Measurements from ENCODE around the gene SPECC1. TPM values are rescaled to one million over a fixed set of nuclear protein-coding genes. Genes with fewer than 3 reads are reported as not detected.

SPECC1 gene
- total RNA-seq, 1 donor from 2014 or later: 7.5 TPM

DNA sequence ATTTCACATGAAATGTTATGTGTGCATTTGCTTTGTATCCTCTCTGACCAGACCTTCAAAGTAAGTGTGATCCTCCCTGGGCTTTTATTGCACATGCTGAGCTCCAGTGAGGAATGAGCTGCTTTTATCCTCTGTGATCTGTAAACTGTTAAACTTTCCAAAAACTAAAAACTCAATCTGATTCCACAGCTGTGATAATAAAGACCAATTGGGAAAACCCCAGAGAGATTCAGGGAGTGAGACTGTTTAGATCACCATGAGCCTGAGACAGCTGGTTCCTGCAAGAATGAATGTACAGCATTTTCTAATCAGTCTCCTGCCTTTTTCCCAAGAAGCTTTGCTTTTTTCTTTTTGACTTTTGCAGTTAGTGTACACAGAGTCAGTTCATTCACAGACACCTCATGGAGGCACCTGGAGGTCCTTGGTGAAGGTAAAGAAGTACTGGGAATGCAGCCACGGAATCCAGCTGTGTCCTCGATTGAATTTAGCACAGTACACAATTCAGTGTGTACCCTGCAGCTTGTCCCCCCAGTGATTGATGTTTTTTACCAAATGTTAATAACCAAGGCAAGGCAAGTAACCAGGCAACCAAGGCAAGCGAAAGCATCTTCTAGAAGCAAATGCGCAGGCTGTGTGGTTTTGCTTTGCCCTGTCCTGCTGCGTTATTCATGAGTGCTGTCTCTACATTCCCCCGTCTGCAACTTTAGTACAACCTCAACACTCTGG lies 275.6 kb downstream of the SPECC1 start:
- ChIA-PET CTCF (no interaction called here), POLR2A (no interaction called here)
- intact Hi-C loops (cut with micrococcal nuclease): no loop called here
- Mint-ChIP-seq H3K9me3 (no peaks in the 10 kb centered on the region), H3K27ac (no peak overlapping the region), H3K4me3 (no peak overlapping the region), H3K36me3 (ENCODE audit: low read depth) (no peaks in the 10 kb centered on the region), H3K4me1 (no peaks in the 10 kb centered on the region), H3K27me3 (no peaks in the 10 kb centered on the region)
- no peak for ATAC-seq (ENCODE audit: low read depth)
- no peak for DNase-seq
- TF ChIP-seq, protein P1, sequence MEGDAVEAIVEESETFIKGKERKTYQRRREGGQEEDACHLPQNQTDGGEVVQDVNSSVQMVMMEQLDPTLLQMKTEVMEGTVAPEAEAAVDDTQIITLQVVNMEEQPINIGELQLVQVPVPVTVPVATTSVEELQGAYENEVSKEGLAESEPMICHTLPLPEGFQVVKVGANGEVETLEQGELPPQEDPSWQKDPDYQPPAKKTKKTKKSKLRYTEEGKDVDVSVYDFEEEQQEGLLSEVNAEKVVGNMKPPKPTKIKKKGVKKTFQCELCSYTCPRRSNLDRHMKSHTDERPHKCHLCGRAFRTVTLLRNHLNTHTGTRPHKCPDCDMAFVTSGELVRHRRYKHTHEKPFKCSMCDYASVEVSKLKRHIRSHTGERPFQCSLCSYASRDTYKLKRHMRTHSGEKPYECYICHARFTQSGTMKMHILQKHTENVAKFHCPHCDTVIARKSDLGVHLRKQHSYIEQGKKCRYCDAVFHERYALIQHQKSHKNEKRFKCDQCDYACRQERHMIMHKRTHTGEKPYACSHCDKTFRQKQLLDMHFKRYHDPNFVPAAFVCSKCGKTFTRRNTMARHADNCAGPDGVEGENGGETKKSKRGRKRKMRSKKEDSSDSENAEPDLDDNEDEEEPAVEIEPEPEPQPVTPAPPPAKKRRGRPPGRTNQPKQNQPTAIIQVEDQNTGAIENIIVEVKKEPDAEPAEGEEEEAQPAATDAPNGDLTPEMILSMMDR (IDR thresholded peaks at IDR 0.05): no peak

DNA sequence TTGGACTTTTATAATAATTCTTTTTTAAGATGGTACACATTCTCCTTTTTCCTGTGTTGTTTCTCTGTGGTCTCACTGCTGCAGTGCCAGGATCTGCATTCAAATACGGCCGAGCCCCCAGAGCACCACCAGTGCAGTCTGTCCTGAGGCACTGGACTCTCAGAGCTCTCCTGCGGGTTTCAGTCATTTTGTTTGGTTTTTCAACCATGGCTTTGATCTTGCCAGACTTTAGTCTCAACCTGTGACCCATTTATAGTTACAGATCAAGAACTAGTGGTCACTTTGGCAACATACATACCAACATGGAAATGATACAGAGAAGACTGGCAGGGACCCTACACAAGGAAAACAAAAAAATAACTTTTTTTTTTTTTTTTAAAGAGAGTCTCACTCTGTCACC lies 280.8 kb downstream of the SPECC1 start:
- H3K4me1 Mint-ChIP-seq: no peaks in the 10 kb centered on the region
- intact Hi-C loops (cut with micrococcal nuclease): no loop called here
- H3K4me3 Mint-ChIP-seq: no peak overlapping the region
- H3K27me3 Mint-ChIP-seq: no peaks in the 10 kb centered on the region
- POLR2A ChIA-PET: no interaction called here
- no peak for DNase-seq
- no peaks in the 10 kb centered on the region for H3K9me3 Mint-ChIP-seq
- H3K27ac Mint-ChIP-seq: no peak overlapping the region
- TF ChIP-seq, protein P1 (IDR thresholded peaks at IDR 0.05): no peak
- CTCF ChIA-PET: no interaction called here
- no peak for ATAC-seq (ENCODE audit: low read depth)
- H3K36me3 Mint-ChIP-seq (ENCODE audit: low read depth): no peaks in the 10 kb centered on the region

DNA sequence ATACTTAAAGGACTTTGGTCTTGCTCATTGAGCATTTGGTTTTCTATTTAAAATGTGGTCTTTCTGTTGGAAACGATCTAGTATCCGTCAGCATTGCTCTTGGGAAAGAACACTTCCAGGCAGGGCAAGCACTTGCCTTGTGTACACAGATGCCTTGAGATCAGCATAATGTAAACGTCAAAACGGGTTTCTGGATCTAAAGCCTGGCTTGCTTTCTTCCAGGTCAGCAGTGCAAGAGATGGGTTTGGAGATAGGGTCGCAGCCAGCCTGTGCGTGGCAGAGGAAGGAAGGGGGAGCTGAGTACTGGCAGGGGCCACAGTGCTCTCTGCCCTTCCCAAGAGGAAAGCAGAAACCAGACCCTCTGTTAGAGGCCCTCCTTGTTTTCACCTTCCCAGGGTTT lies 282.7 kb downstream of the SPECC1 start:
- Mint-ChIP-seq H3K36me3 (ENCODE audit: low read depth) (no peaks in the 10 kb centered on the region), H3K9me3 (no peaks in the 10 kb centered on the region), H3K4me1 (no peaks in the 10 kb centered on the region), H3K4me3 (no peak overlapping the region), H3K27me3 (no peaks in the 10 kb centered on the region), H3K27ac (no peak overlapping the region)
- ChIA-PET POLR2A (no interaction called here), CTCF (no interaction called here)
- DNase-seq (no peak), ATAC-seq (ENCODE audit: low read depth) (no peak)
- TF ChIP-seq, protein P1 (IDR thresholded peaks at IDR 0.05): no peak
- intact Hi-C loops (cut with micrococcal nuclease): no loop called here

DNA sequence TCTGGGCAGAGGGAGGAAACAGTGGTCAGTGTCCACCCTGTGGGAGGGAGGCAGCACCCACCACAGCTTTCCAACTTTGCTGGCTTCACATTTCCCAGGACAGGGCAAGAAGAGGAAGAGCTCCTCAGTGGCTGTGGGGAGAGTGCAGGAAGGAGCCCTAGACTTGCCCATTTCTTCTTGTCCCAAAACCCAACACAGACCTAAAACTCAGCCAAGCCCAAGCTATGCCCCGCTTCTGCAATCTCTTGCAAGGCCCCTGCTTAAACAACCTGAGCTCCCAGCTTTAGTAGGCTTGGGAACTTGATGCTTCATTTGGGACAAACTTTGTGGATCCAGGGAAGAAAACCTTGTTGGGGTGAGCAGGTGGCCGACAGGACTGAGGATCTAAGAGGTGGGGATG lies 284.3 kb downstream of the SPECC1 start:
- H3K4me3 Mint-ChIP-seq: no peak overlapping the region
- CTCF ChIA-PET: no interaction called here
- DNase-seq (no peak), ATAC-seq (ENCODE audit: low read depth) (no peak)
- TF ChIP-seq, protein P1 (IDR thresholded peaks at IDR 0.05): no peak
- H3K4me1 Mint-ChIP-seq: no peaks in the 10 kb centered on the region
- no peaks in the 10 kb centered on the region for H3K9me3 Mint-ChIP-seq
- H3K36me3 Mint-ChIP-seq (ENCODE audit: low read depth): no peaks in the 10 kb centered on the region
- H3K27me3 Mint-ChIP-seq: no peaks in the 10 kb centered on the region
- POLR2A ChIA-PET: interaction anchor here (0.6 kb wide), 1 partner anchor 1164 kb away, joined by 4 read pairs; no protein-coding TSS in a partner anchor
- H3K27ac Mint-ChIP-seq: no peak overlapping the region
- intact Hi-C loops (cut with micrococcal nuclease): no loop called here

DNA sequence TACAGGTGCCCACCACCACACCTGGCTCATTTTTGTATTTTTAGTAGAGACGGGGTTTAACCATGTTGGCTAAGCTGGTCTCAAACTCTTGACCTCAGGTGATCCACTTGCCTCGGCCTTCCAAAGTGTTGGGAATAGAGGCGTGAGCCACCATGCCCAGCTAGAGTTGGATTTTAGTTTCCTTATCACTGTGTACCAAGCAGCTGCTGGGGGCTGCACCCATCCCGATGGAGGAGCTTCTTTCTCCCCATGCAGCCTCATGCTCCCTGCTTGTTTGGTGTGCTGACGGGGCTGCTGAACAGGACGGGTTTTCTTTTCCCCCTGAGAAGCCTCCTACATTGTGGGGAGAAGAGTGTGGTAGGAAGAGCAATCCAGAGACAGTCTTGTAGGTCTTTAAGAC lies 285.0 kb downstream of the SPECC1 start:
- ChIA-PET POLR2A (interaction anchor here (0.6 kb wide), 1 partner anchor 1163 kb away, joined by 4 read pairs; no protein-coding TSS in a partner anchor), CTCF (no interaction called here)
- DNase-seq (no peak), ATAC-seq (ENCODE audit: low read depth) (no peak)
- Mint-ChIP-seq H3K27ac (no peak overlapping the region), H3K4me3 (no peak overlapping the region), H3K9me3 (no peaks in the 10 kb centered on the region), H3K27me3 (no peaks in the 10 kb centered on the region), H3K36me3 (ENCODE audit: low read depth) (no peaks in the 10 kb centered on the region), H3K4me1 (no peaks in the 10 kb centered on the region)
- TF ChIP-seq, protein P1 (IDR thresholded peaks at IDR 0.05): no peak
- intact Hi-C loops (cut with micrococcal nuclease): no loop called here

Measured in activated B cell treated with CpG ODN at 0.5 μM for 24 hours (primary cell).